ENCODE measurements around the gene TRIM2. TPM values are rescaled to one million over a fixed set of nuclear protein-coding genes. Genes with fewer than 3 reads are reported as not detected.
A peak's percentile ranks its signal among the peaks of the same experiment; 100 is the strongest.

Gene TRIM2
- polyA plus RNA-seq, 1 donor, result 105 TPM

DNA sequence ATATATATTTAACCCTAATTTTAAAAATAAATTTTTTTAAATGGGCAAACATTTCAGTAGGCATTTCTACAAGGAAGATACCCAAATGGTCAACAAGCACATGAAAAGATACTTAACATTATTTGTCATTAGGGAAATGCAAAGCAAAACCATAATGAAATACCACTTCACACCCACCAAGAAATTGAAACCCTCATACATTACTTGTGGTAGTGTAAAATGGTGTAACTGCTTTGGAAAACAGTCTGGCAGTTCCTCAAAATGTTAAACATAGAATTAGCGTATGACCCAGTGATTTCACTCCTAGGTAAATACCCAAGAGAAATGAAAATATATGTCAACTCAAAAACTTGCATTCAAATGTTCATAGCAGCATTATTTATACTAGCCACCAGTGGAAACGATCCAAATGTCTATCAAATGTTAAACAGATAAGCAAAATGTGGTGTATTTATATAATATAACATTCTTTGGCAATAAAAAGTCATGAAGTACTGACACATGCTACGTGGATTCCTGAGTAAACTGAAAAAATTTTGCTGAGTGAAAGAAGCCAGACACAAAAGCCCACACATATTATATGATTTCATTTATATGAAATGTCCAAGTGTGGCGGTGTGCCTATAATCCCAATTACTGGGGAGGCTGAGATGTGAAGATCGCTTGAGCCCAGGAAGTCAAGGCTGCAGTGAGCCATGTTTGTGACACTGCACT lies 16.6 kb downstream of the TRIM2 start:
- WGBS (ENCODE audit: insufficient coverage, low lambda C conversion rate), result 38% methylated on average over 1 of the region's 5 CpGs
- Histone ChIP-seq H3K4me3 (ENCODE audit: low read length) (no peak overlapping the region), H3K36me3 (ENCODE audit: control insufficient read depth, insufficient read depth, low read length) (peaks cover 5% of the 10 kb centered on the region), H3K27me3 (ENCODE audit: control insufficient read depth, insufficient read depth, low read length) (no peaks in the 10 kb centered on the region), H3K9me3 (ENCODE audit: control insufficient read depth, low read depth, low read length) (no peaks in the 10 kb centered on the region), H3K4me1 (ENCODE audit: control insufficient read depth, insufficient read depth, low read length) (peaks cover 34% of the 10 kb centered on the region), H3K27ac (ENCODE audit: low read length) (peak overlapping the region; percentile 84)
- DNase-seq, result no peak

GRCh38 chr4:153221783-153222706 lies 17.8 kb downstream of the TRIM2 start:
- peaks cover 9% of the 10 kb centered on the region for H3K36me3 ChIP-seq (ENCODE audit: control insufficient read depth, insufficient read depth, low read length)
- peaks cover 34% of the 10 kb centered on the region for H3K4me1 ChIP-seq (ENCODE audit: control insufficient read depth, insufficient read depth, low read length)
- peak overlapping the region; percentile 87 for H3K27ac ChIP-seq (ENCODE audit: low read length)
- no peaks in the 10 kb centered on the region for H3K9me3 ChIP-seq (ENCODE audit: control insufficient read depth, low read depth, low read length)
- no peaks in the 10 kb centered on the region for H3K27me3 ChIP-seq (ENCODE audit: control insufficient read depth, insufficient read depth, low read length)
- H3K4me3 ChIP-seq (ENCODE audit: low read length), result peak overlapping the region; percentile 43
- no peak for DNase-seq
- 86% methylated on average over 6 of the region's 30 CpGs for WGBS (ENCODE audit: insufficient coverage, low lambda C conversion rate)

- Histone ChIP-seq H3K4me3 (ENCODE audit: low read length) (peak overlapping the region; percentile 43), H3K36me3 (ENCODE audit: control insufficient read depth, insufficient read depth, low read length) (peaks cover 9% of the 10 kb centered on the region), H3K27ac (ENCODE audit: low read length) (peak overlapping the region; percentile 87), H3K9me3 (ENCODE audit: control insufficient read depth, low read depth, low read length) (no peaks in the 10 kb centered on the region), H3K4me1 (ENCODE audit: control insufficient read depth, insufficient read depth, low read length) (peaks cover 34% of the 10 kb centered on the region), H3K27me3 (ENCODE audit: control insufficient read depth, insufficient read depth, low read length) (no peaks in the 10 kb centered on the region)
- DNase-seq, result peak; percentile 75 to 90
- no CpG with 5 or more reads among the region's 61 CpGs for WGBS (ENCODE audit: insufficient coverage, low lambda C conversion rate)
These were observed 18.6 kb downstream of the TRIM2 start for GRCh38 chr4:153222707-153223426.

DNA sequence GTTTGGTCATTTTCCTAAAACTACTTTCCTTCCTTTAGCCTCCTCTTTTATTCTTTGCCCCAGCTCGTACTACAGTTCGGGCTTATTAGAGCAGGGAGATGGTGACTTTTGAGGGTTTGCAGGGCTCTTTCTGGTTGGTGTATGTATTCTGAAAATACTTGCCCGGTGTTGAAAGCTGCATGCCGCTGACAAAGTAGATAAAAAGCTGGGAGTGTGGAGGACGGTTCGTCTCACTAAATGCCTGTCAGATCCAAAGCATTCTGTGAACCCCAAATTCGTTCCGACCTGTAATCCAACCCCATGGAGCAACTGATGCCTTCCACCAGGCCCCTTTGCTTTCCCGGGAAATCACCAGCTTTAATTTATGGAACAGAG lies 19.2 kb downstream of the TRIM2 start:
- Histone ChIP-seq H3K4me1 (ENCODE audit: control insufficient read depth, insufficient read depth, low read length) (peaks cover 34% of the 10 kb centered on the region), H3K27me3 (ENCODE audit: control insufficient read depth, insufficient read depth, low read length) (no peaks in the 10 kb centered on the region), H3K36me3 (ENCODE audit: control insufficient read depth, insufficient read depth, low read length) (peaks cover 12% of the 10 kb centered on the region), H3K9me3 (ENCODE audit: control insufficient read depth, low read depth, low read length) (no peaks in the 10 kb centered on the region), H3K4me3 (ENCODE audit: low read length) (peak overlapping the region; percentile 43), H3K27ac (ENCODE audit: low read length) (peak overlapping the region; percentile 87)
- no peak for DNase-seq
- WGBS (ENCODE audit: insufficient coverage, low lambda C conversion rate), result 20% methylated on average over 2 of the region's 9 CpGs

GRCh38 chr4:153223930-153224329 lies 19.7 kb downstream of the TRIM2 start:
- peak in 1 of 2 donors; percentile 61 for DNase-seq
- Histone ChIP-seq H3K4me3 (ENCODE audit: low read length) (no peak overlapping the region), H3K4me1 (ENCODE audit: control insufficient read depth, insufficient read depth, low read length) (peaks cover 34% of the 10 kb centered on the region), H3K27me3 (ENCODE audit: control insufficient read depth, insufficient read depth, low read length) (no peaks in the 10 kb centered on the region), H3K9me3 (ENCODE audit: control insufficient read depth, low read depth, low read length) (no peaks in the 10 kb centered on the region), H3K27ac (ENCODE audit: low read length) (peak overlapping the region; percentile 87), H3K36me3 (ENCODE audit: control insufficient read depth, insufficient read depth, low read length) (peaks cover 12% of the 10 kb centered on the region)
- WGBS (ENCODE audit: insufficient coverage, low lambda C conversion rate), result 40% methylated on average over 1 of the region's 1 CpG

- H3K4me1 ChIP-seq (ENCODE audit: control insufficient read depth, insufficient read depth, low read length), result peaks cover 29% of the 10 kb centered on the region
- no peak for DNase-seq
- H3K9me3 ChIP-seq (ENCODE audit: control insufficient read depth, low read depth, low read length), result no peaks in the 10 kb centered on the region
- H3K4me3 ChIP-seq (ENCODE audit: low read length), result no peak overlapping the region
- H3K27ac ChIP-seq (ENCODE audit: low read length), result no peak overlapping the region
- peaks cover 12% of the 10 kb centered on the region for H3K36me3 ChIP-seq (ENCODE audit: control insufficient read depth, insufficient read depth, low read length)
- no CpG with 5 or more reads among the region's 1 CpG for WGBS (ENCODE audit: insufficient coverage, low lambda C conversion rate)
- H3K27me3 ChIP-seq (ENCODE audit: control insufficient read depth, insufficient read depth, low read length), result no peaks in the 10 kb centered on the region
These were observed 20.2 kb downstream of the TRIM2 start for GRCh38 chr4:153224474-153224873.

GRCh38 chr4:153227469-153228075 lies 23.3 kb downstream of the TRIM2 start:
- Histone ChIP-seq H3K36me3 (ENCODE audit: control insufficient read depth, insufficient read depth, low read length) (peaks cover 21% of the 10 kb centered on the region), H3K4me3 (ENCODE audit: low read length) (no peak overlapping the region), H3K27me3 (ENCODE audit: control insufficient read depth, insufficient read depth, low read length) (no peaks in the 10 kb centered on the region), H3K9me3 (ENCODE audit: control insufficient read depth, low read depth, low read length) (no peaks in the 10 kb centered on the region), H3K4me1 (ENCODE audit: control insufficient read depth, insufficient read depth, low read length) (peaks cover 6% of the 10 kb centered on the region), H3K27ac (ENCODE audit: low read length) (no peak overlapping the region)
- DNase-seq, result no peak
- 100% methylated on average over 1 of the region's 7 CpGs for WGBS (ENCODE audit: insufficient coverage, low lambda C conversion rate)

DNA sequence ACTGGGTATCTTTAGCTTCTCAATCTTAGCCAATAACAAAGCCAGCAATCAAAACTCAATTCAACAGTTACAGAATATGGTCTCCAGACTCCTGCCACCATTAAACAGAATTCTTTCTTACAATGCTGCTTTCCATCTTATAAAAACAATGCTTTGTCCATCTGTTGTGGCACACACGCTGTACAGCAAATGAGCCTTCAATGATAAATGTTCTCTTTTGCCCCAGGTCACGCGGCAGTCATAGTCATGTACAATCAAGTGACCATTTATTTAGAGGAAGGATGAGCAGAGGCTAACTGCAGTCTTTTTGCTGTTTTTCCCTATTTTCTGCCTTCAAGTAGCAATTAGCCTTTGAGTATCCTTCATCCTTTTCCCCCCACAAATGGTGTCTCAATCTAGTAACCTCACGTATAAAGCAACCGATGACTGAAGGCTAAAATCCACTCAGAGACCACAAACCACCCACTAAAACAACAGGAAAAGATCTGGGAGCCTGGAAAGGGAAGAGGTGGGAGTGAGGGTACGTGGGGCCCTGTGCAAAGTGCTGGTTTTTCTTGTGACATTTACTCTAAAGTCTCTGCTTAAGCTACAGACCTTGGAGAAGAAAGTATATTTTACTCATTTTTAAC lies 24.4 kb downstream of the TRIM2 start:
- H3K9me3 ChIP-seq (ENCODE audit: control insufficient read depth, low read depth, low read length), result no peaks in the 10 kb centered on the region
- no peak overlapping the region for H3K27ac ChIP-seq (ENCODE audit: low read length)
- 50% methylated on average over 2 of the region's 6 CpGs for WGBS (ENCODE audit: insufficient coverage, low lambda C conversion rate)
- no peak for DNase-seq
- no peak overlapping the region for H3K4me3 ChIP-seq (ENCODE audit: low read length)
- H3K27me3 ChIP-seq (ENCODE audit: control insufficient read depth, insufficient read depth, low read length), result no peaks in the 10 kb centered on the region
- H3K36me3 ChIP-seq (ENCODE audit: control insufficient read depth, insufficient read depth, low read length), result peaks cover 21% of the 10 kb centered on the region
- peaks cover 9% of the 10 kb centered on the region for H3K4me1 ChIP-seq (ENCODE audit: control insufficient read depth, insufficient read depth, low read length)

GRCh38 chr4:153229545-153229944 lies 25.3 kb downstream of the TRIM2 start:
- Histone ChIP-seq H3K36me3 (ENCODE audit: control insufficient read depth, insufficient read depth, low read length) (peaks cover 21% of the 10 kb centered on the region), H3K27me3 (ENCODE audit: control insufficient read depth, insufficient read depth, low read length) (no peaks in the 10 kb centered on the region), H3K4me1 (ENCODE audit: control insufficient read depth, insufficient read depth, low read length) (peaks cover 9% of the 10 kb centered on the region), H3K9me3 (ENCODE audit: control insufficient read depth, low read depth, low read length) (no peaks in the 10 kb centered on the region), H3K4me3 (ENCODE audit: low read length) (no peak overlapping the region), H3K27ac (ENCODE audit: low read length) (no peak overlapping the region)
- WGBS (ENCODE audit: insufficient coverage, low lambda C conversion rate), result 100% methylated on average over 1 of the region's 5 CpGs
- DNase-seq, result no peak
